HepG2 (cell line): ENCODE data around the gene SEMA7A. TPM values are rescaled to one million over a fixed set of nuclear protein-coding genes. Genes with fewer than 3 reads are reported as not detected.

ENCODE experiments used
- ELF4 ChIP-seq: sonication (generic); formaldehyde crosslinking; IDR thresholded peaks from 2 replicates; pipeline ENCODE4 v1.5.0; 2020; ENCODE audit warnings: missing genetic modification reagents, mild to moderate bottlenecking, moderate library complexity, borderline replicate concordance
- GATAD1 ChIP-seq: IDR thresholded peaks from 2 replicates; pipeline ENCODE4 v1.6.1; 2016; ENCODE audit warnings: missing genetic modification reagents, missing compliant biosample characterization
- PRDM4 ChIP-seq: sonication (generic); formaldehyde crosslinking; IDR thresholded peaks from 2 replicates; pipeline ENCODE4 v1.9.0; 2021; ENCODE audit warnings: missing genetic modification reagents, borderline replicate concordance
- ZFP91 ChIP-seq: sonication (generic); formaldehyde crosslinking; IDR thresholded peaks from 2 replicates; pipeline ENCODE4 v1.9.0; 2022; ENCODE audit warnings: missing genetic modification reagents, mild to moderate bottlenecking, borderline replicate concordance
- ZSCAN21 ChIP-seq: sonication (generic); formaldehyde crosslinking; IDR thresholded peaks from 2 replicates; pipeline ENCODE4 v1.8.0; 2022; ENCODE audit warnings: mild to moderate bottlenecking, missing genetic modification reagents, moderate library complexity, borderline replicate concordance
- polyA plus RNA-seq, 8 experiments: library from polyadenylated mRNA; depleted of rRNA in 3 of 8; stranded (reverse) in 7 of 8; unstranded in 1 of 8; fragments of >200 nt; fragmentation: Illumina TruSeq in 4 of 8; extraction: Trizol in 4 of 8; gene quantifications; 2 replicates each; pipeline versions ENCODE4 v1.2.1 to v1.2.3, GENCODE V29; 2011 to 2016; ENCODE audit warnings: low read depth in 4 of 8, missing spikeins in 1 of 8, mixed read lengths in 1 of 8; ENCODE audit not compliant: insufficient read depth in 1 of 8
- total RNA-seq, 5 experiments: library from RNA; depleted of rRNA; stranded (reverse); fragments of >200 nt; fragmentation: Illumina TruSeq; extraction: Trizol; gene quantifications; 2 replicates each; pipeline ENCODE4 v1.2.3, GENCODE V29; 2016; ENCODE audit warnings: low read depth in 1 of 5

Gene SEMA7A
- total and polyA plus RNA-seq, 2 of the 13 experiments (the other 11 are each of a cell fraction or from before 2014, with no cell fraction given): 9.0 to 15.8 TPM

- TF ChIP-seq PRDM4 (CRISPR knock-in tag): no peak
- TF ChIP-seq ZSCAN21: no peak; the same call in 1 of the 2 replicates
- no peak for TF ChIP-seq ELF4 (CRISPR knock-in tag)
- peak; percentile 50; the same call in 1 of the 2 replicates for TF ChIP-seq GATAD1 (CRISPR knock-in tag)
- TF ChIP-seq ZFP91 (CRISPR knock-in tag): peak; percentile 29; the same call in 1 of the 2 replicates
These were observed 59.8 kb downstream of the SEMA7A start (continued) for GRCh38 chr15:74373731-74374647.
